Ecto neural progenitor cell (in vitro differentiated cells): Measurements from ENCODE around the gene LYL1.

Source experiments
- DNase-seq: peaks from one replicate; pipeline ENCODE4 v3.0.0-alpha.2; 2018; ENCODE audit warnings: low spot score

The LYL1 gene

GRCh38 chr19:13104848-13105711, 2.4 kb upstream of the LYL1 start:
- peak; percentile 42 for DNase-seq

GRCh38 chr19:13104360-13104847, 1.7 kb upstream of the LYL1 start:
- DNase-seq: peak; percentile 77

GRCh38 chr19:13103581-13104359, 1.1 kb upstream of the LYL1 start:
- peak; percentile 43 for DNase-seq

GRCh38 chr19:13102416-13102665, 317 bp downstream of the LYL1 start:
- no peak for DNase-seq

GRCh38 chr19:13101590-13102415, 855 bp downstream of the LYL1 start:
- no peak for DNase-seq

GRCh38 chr19:13100841-13101589, 1.6 kb downstream of the LYL1 start:
- DNase-seq: no peak

- DNase-seq: no peak
These were observed 2.5 kb downstream of the LYL1 start for GRCh38 chr19:13100031-13100588.

- no peak for DNase-seq
These were observed 3.3 kb downstream of the LYL1 start for GRCh38 chr19:13099073-13099999.

GRCh38 chr19:13098277-13099072, 4.2 kb downstream of the LYL1 start:
- DNase-seq: no peak

- DNase-seq: no peak
These were observed 5.0 kb downstream of the LYL1 start for GRCh38 chr19:13097463-13098258.

- DNase-seq: no peak
These were observed 5.6 kb downstream of the LYL1 start for GRCh38 chr19:13097033-13097462.

GRCh38 chr19:13095934-13096927, 6.4 kb downstream of the LYL1 start:
- peak; percentile 83 for DNase-seq

GRCh38 chr19:13095393-13095784, 7.3 kb downstream of the LYL1 start:
- DNase-seq: peak; percentile 73

GRCh38 chr19:13094771-13095392, 7.8 kb downstream of the LYL1 start:
- DNase-seq: peak; percentile 78

- no peak for DNase-seq
These were observed 8.6 kb downstream of the LYL1 start for GRCh38 chr19:13094106-13094504.

GRCh38 chr19:13093407-13094105, 9.1 kb downstream of the LYL1 start:
- peak; percentile 89 for DNase-seq
